ENCODE results near the gene CDH18. TPM values are rescaled to one million over a fixed set of nuclear protein-coding genes. Genes with fewer than 3 reads are reported as not detected.

Gene CDH18
- total and polyA plus RNA-seq, 3 donors from 2014 or later: 6.4 to 11.3 (median 10.7) TPM

DNA sequence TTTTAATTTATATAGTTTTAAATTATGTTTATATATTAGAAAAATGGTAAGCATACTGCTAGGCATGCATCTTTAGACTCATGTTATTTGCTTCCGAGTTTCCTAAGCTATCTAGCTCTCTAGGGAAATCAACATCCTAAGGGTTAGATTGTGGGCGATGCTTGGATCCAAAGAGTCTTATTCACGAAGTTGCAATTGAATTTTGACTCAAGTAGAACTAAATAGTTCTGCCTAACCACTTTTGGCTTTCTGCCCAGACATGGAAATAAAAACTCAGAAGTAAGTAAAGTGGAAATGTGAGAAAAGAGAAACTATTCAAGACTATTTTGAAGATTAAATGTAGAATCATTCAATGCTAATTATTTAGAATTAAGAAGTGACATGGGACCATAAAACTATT, 440.4 kb downstream of the CDH18 start:
- intact Hi-C loops (cut with DNase I; ENCODE audit: low total_unique reads): no loop called here
- Histone ChIP-seq H3K27ac (no peak overlapping the region), H3K36me3 (ENCODE audit: low read depth, missing control alignments) (no peaks in the 10 kb centered on the region), H3K27me3 (no peaks in the 10 kb centered on the region), H3K4me3 (no peak overlapping the region), H3K9me3 (no peaks in the 10 kb centered on the region), H3K4me1 (no peaks in the 10 kb centered on the region)
- TF ChIP-seq POLR2A (IDR thresholded peaks at IDR 0.05): no peak
- WGBS, 2 donors: 40 to 48% methylated on average over 3 of the region's 3 CpGs
- no peak for DNase-seq

DNA sequence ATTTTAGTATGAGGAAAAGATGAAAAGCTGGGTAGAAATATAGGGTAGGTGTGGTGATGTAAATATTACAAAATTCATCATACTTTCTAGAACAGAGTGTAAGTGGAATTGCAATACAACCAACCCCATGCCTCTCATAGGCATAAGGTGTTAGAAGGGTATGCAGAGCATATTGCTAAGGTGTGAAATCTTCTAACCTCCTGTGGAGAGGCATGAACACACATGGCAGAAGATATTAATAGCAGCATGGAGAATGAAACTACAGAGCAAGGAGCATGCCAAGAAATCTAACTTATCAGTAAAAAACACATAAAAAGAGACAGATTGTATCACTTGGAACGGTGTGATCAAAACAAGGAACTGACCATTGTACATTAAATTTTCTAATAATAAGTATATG, 441.5 kb downstream of the CDH18 start:
- 63 to 65% methylated on average over 1 of the region's 1 CpG for WGBS, 2 donors
- intact Hi-C loops (cut with DNase I; ENCODE audit: low total_unique reads): no loop called here
- TF ChIP-seq POLR2A (IDR thresholded peaks at IDR 0.05): no peak
- TF ChIP-seq, protein P1, sequence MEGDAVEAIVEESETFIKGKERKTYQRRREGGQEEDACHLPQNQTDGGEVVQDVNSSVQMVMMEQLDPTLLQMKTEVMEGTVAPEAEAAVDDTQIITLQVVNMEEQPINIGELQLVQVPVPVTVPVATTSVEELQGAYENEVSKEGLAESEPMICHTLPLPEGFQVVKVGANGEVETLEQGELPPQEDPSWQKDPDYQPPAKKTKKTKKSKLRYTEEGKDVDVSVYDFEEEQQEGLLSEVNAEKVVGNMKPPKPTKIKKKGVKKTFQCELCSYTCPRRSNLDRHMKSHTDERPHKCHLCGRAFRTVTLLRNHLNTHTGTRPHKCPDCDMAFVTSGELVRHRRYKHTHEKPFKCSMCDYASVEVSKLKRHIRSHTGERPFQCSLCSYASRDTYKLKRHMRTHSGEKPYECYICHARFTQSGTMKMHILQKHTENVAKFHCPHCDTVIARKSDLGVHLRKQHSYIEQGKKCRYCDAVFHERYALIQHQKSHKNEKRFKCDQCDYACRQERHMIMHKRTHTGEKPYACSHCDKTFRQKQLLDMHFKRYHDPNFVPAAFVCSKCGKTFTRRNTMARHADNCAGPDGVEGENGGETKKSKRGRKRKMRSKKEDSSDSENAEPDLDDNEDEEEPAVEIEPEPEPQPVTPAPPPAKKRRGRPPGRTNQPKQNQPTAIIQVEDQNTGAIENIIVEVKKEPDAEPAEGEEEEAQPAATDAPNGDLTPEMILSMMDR (IDR thresholded peaks at IDR 0.05): no peak

DNA sequence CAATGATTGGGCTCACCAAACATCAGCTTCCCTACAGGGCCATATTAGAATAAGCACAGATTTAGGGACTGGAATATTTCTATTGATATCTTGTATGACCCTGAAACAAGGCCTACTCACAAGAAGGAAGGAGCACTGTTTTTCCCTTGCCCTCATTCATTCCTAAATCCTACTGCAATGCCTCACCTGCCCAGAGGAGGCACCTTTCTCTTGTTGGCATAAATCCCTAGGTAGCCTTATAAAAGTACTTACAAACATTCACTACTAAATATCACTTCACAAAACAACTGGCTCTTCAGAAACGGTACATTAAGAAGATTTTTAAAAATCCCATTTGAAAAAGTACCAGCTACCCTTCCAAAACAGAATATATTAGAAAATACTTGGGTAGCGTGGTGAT, 449.4 kb downstream of the CDH18 start:
- Histone ChIP-seq H3K4me3 (no peak overlapping the region), H3K9me3 (no peaks in the 10 kb centered on the region), H3K4me1 (no peaks in the 10 kb centered on the region), H3K27me3 (no peaks in the 10 kb centered on the region), H3K27ac (no peak overlapping the region), H3K36me3 (ENCODE audit: low read depth, missing control alignments) (no peaks in the 10 kb centered on the region)
- intact Hi-C loops (cut with DNase I; ENCODE audit: low total_unique reads): no loop called here
- WGBS, 2 donors: 89 to 93% methylated on average over 2 of the region's 2 CpGs
- no peak for DNase-seq
- TF ChIP-seq, protein P1 (IDR thresholded peaks at IDR 0.05): no peak
- TF ChIP-seq POLR2A (IDR thresholded peaks at IDR 0.05): no peak

More for the DNA sequence above, 441.5 kb downstream of the CDH18 start:
- no peaks in the 10 kb centered on the region for H3K9me3 ChIP-seq
- DNase-seq: no peak
- no peaks in the 10 kb centered on the region for H3K27me3 ChIP-seq
- H3K4me1 ChIP-seq: no peaks in the 10 kb centered on the region
- H3K27ac ChIP-seq: no peak overlapping the region
- H3K4me3 ChIP-seq: no peak overlapping the region
- no peaks in the 10 kb centered on the region for H3K36me3 ChIP-seq (ENCODE audit: low read depth, missing control alignments)

DNA sequence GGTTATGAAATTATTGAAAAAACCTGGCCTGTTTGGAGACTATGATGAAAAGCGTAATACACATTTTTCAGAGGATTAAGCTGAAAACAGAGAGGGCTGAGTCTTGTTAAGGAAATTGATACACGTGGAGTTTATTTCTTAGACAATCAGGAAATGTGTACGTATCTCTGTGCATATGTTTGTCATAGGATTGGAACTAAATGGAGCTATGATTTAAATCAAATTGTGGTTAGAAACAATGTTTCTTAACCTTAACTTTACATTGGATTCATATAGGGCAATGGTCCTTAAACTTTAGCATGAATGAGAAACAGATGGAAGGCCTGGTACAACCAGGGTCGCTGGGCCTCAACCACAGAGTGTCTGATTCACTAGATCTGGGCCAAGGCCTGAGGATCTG, 451.6 kb downstream of the CDH18 start:
- Histone ChIP-seq H3K9me3 (no peaks in the 10 kb centered on the region), H3K4me1 (no peaks in the 10 kb centered on the region), H3K36me3 (ENCODE audit: low read depth, missing control alignments) (no peaks in the 10 kb centered on the region), H3K27me3 (no peaks in the 10 kb centered on the region), H3K27ac (no peak overlapping the region), H3K4me3 (no peak overlapping the region)
- TF ChIP-seq, protein P1 (IDR thresholded peaks at IDR 0.05): no peak
- TF ChIP-seq POLR2A (IDR thresholded peaks at IDR 0.05): no peak
- DNase-seq: no peak
- intact Hi-C loops (cut with DNase I; ENCODE audit: low total_unique reads): no loop called here
- WGBS, 2 donors: 85 to 92% methylated on average over 4 of the region's 4 CpGs

DNA sequence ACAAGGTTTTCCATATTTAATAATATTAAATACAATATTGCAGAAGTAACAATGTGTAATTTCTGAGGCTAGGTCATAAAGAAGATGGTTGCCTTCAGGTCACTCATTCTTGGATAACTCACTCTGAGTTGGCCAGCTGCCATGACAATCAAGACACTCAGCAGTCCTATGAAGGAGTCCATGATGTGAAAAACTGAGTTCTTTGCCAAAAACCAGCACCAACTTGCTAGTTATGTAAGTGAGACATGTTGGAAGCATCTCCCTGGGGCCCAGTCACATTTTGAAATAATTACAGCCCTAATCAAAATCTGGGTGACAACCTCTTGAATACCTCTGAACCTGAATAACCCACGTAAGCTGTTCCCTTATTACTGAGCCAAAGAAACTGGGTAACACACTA, 453.2 kb downstream of the CDH18 start:
- Histone ChIP-seq H3K27ac (no peak overlapping the region), H3K36me3 (ENCODE audit: low read depth, missing control alignments) (no peaks in the 10 kb centered on the region), H3K4me1 (no peaks in the 10 kb centered on the region), H3K9me3 (no peaks in the 10 kb centered on the region), H3K4me3 (no peak overlapping the region), H3K27me3 (no peaks in the 10 kb centered on the region)
- TF ChIP-seq, protein P1 (IDR thresholded peaks at IDR 0.05): no peak
- no peak for TF ChIP-seq POLR2A (IDR thresholded peaks at IDR 0.05)
- 67 to 94% methylated on average over 1 of the region's 1 CpG for WGBS, 2 donors
- no peak for DNase-seq
- intact Hi-C loops (cut with DNase I; ENCODE audit: low total_unique reads): no loop called here
